Subcutaneous adipose tissue (tissue), 4 donors: ENCODE data around the gene DES. TPM values are rescaled to one million over a fixed set of nuclear protein-coding genes. Genes with fewer than 3 reads are reported as not detected.

ENCODE experiments used
- CTCF ChIP-seq: fragments of 450-650 bp; IDR thresholded peaks from one replicate; pipeline ENCODE4 v1.5.1; 2016; ENCODE audit warnings: low read depth, mild to moderate bottlenecking, control low read depth, antibody characterized with exemption, moderate library complexity
- total RNA-seq, 4 donors: library from RNA; depleted of rRNA; stranded (reverse); fragments of >200 nt; gene quantifications; one replicate each; pipeline ENCODE4 v1.1.0, GENCODE V29; 2016

DES gene
- total RNA-seq, 4 donors from 2014 or later = 3.1 to 28.8 (median 13.3) TPM

- no peak for TF ChIP-seq CTCF
These were observed 34.0 kb upstream of the DES start for GRCh38 chr2:219384083-219384713.

- no peak for TF ChIP-seq CTCF
These were observed 33.3 kb upstream of the DES start for GRCh38 chr2:219384859-219385258.

DNA sequence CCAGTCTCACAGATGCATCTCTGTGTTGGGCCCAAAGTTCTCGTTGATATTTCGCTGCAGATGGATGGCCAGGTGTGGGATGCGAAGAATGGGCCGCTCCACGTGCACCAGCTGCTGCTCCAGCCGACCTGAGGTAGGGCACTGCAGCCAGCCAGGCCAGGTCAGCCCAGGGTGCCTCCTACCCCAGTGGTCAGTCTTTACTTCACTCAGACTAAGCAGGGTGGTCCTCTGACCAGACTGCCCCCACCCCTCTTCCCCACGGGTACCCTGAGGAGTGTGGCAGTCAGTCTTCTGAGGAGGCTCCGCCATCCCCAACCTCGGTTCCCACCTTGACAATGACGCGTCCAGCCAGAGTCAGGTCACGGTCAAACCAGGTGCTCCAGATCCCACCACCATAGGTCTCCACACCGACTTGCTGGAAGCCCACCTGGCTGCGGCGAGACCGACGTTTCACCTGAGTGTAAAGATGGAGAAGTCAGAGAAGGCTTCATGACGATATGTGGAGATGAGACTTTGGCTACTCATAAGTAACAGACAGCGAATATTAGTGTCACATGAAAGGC is 32.1 kb upstream of the DES start:
- no peak for TF ChIP-seq CTCF

GRCh38 chr2:219386532-219387280 is 31.5 kb upstream of the DES start:
- TF ChIP-seq CTCF = no peak

DNA sequence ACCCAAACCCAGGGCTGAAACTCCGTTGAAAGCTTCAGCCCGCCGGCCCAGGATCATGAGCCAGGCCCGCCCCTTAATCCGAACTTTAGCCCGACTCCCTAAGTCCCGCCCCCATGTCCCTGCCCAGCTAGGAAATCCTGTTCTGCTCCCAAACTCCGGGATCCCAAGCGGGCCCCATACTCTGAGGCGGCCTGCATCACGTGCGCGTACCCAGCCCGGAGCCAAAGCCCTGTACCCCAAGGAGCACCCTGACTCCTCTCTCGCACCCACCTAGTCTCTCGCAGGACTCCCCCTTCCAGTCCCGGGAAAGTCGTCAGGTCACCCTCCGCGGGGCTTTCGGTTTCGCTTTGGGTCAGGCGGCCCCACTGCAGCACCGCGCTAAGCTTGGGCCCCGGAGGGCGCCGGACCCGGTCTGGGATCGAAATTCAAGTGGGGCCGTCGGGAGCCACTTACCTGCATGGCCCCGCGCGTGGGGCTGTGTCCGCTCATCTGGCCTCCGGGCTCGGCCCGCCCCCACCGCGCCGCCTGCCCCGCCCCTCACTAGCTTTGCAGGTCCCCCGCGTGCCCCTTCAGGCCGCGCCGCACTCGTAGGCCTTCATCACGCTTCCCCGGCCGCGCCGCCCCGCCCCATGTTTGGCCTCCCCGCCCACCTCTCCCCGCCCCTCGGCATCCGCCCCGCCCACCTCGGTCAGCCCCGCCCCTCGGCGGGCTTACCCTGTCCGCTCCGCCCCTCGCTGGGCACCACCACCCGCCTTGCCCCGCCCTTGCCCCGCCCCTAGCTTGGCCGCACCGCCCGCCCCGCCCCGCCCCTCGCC is 30.7 kb upstream of the DES start, which contains the start of gene DNPEP:
DNPEP (minus strand) TSS at position 607 of the 815 bp plus-strand sequence; CDS start at position 489, 118 bp downstream.
- TF ChIP-seq CTCF = no peak

DNA sequence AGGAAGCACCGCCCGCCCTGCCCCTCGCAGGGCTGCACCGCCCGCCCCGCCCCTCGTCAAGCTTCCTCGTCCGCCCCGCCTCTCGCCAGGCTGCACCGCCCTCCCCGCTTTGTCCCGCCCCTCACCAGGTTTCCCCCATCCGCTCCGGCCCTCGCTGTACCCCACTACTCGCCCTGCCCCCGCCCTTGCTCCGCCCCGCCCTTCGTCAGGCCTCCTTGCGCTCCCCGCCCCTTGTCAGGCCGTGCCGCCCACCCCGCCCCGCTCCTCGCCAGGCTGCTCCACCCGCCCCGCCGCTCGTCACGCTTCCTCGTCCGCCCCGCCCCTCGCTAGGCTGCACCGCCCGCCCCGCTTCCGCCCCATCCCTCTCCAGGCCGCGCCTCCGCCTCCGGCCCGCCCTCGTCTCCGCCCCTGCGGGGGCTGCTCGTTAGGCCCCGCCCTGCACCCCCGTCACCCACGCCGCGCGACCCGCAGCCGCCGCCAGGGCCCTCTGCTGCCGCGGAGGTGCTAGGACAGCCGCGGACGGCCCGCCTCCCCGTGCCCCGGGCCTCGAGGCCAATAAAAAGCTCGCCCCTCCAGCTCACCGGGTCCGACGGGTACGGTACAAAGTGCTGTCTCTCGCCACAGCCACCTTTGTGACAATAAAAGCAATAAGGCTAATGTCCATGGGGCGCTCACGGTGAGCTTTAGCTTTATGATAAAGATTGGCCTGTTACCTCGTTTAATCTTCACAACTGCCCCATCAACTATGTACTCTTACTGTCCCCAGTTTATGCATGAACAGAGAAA is 29.9 kb upstream of the DES start:
- no peak for TF ChIP-seq CTCF
